Hematopoietic multipotent progenitor cell treated with erythropoietin and hydrocortisone succinate and interleukin-3 and kit ligand, for 8 days (in vitro differentiated cells): Measurements from ENCODE around the gene MRPS25.

Experiments
- DNase-seq: peaks from one replicate; pipeline ENCODE4 v3.0.0-alpha.2; 2015

Gene MRPS25

GRCh38 chr3:15064835-15065549 is at the start of gene MRPS25:
TSS of gene MRPS25 (minus strand) at chr3:15065315. CDS start at chr3:15065194, 121 bp downstream.
- DNase-seq = peak; percentile 92

GRCh38 chr3:15113884-15114283 is 48.8 kb upstream of the MRPS25 start:
- DNase-seq = no peak

DNA sequence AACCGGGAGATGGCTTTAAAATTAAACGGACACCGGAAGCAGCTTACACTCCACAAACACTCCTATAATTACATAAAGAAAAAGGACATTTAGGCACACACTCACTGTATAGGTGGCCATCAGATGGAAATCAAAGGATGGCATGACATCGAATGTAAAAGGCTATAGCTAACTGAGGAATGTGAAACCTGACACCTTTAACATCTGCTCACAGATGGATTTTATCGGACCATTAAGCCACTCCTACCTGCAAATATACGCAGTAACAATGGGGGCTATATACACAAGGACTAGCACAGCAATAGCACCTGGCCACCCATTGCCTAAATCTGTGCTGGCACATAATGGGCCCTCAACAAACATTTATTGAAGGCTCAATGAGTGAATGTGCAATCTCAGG is 48.4 kb upstream of the MRPS25 start:
- DNase-seq = no peak

- DNase-seq = no peak
These were observed 46.9 kb upstream of the MRPS25 start for GRCh38 chr3:15112011-15112410.

DNA sequence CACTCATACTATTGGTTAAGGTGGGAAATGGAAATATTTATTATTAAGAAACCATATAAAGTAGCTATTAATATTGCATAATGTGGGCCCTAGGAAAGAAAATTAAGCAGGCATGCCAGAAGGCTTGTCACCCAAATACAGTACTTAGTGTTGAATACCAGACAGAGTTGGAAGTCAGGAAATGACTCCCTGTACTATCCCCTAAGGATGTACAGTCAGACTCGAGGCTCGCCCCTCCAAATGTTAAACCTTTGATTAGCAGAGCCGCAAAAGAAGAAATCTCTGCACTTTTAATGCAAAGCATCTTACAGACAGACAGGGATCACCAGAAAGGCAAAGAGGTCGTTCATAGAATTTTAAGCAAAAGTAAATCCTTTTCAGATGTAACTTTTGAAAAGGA is 45.1 kb upstream of the MRPS25 start:
- DNase-seq = no peak

DNA sequence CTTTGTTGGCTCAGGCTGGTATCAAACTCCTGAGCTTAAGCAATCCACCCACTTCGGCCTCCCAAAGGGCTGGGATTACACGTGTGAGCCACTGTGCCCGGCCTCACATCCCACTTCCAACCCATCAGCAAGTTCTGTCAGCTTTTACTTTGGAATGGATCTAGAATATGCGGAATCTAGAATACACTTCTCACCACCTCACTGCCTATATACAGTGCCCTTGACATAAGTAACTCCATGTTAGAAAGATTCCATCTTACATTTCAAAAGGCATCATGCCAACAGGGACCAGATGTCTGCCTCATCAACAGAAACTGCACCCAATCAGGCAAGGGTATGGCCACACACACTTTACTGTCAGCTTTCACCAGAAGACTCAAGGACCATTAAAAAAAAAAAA is 43.8 kb upstream of the MRPS25 start:
- DNase-seq = no peak

DNA sequence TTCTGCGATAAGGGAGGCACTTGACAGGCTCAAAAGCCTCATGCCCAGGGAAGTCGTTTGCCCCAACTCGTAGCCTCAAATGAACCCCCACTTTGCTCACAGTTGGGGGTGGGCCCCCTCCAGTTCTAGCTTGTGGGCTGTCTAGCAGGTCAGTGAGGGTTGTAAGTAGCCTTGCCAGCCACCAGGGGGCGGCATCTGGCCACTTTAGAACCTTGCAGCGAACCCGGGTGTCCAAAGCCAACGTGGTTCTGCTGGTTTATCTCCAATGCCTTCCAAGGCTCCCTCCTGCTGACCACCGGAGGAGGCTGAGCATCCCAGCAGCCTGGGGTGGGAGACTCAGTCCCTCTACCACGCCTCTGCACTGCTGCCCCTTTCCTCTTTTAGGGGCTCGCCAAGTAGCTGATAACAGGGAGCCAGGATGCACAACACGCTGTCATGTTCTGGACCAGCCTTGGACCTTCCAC is 43.0 kb upstream of the MRPS25 start:
- peak; percentile 77 for DNase-seq

- no peak for DNase-seq
These were observed 42.2 kb upstream of the MRPS25 start for GRCh38 chr3:15107075-15107947.

GRCh38 chr3:15102836-15103235 is 37.7 kb upstream of the MRPS25 start:
- DNase-seq = no peak

DNA sequence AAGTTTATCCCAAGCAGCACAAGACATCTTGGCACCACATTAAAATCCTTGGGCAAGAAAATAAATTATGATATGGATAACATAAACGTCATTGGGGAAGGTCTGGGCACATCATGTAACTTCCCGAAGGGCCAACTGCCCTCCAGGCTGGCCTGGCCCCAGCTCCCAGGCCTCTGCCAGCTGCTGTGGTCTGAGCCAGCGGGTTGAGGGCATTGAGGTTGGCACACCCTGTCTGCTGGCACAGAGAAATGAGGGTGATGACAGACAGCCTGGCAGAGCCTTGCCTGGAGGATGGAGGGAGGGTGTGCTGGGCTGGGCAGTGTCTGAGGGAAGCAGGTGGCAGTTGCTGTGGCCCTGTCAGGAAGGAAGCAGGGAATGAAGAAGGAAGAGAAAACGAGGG is 37.1 kb upstream of the MRPS25 start:
- peak; percentile 47 for DNase-seq

- no peak for DNase-seq
These were observed 34.4 kb upstream of the MRPS25 start for GRCh38 chr3:15099364-15100098.

DNA sequence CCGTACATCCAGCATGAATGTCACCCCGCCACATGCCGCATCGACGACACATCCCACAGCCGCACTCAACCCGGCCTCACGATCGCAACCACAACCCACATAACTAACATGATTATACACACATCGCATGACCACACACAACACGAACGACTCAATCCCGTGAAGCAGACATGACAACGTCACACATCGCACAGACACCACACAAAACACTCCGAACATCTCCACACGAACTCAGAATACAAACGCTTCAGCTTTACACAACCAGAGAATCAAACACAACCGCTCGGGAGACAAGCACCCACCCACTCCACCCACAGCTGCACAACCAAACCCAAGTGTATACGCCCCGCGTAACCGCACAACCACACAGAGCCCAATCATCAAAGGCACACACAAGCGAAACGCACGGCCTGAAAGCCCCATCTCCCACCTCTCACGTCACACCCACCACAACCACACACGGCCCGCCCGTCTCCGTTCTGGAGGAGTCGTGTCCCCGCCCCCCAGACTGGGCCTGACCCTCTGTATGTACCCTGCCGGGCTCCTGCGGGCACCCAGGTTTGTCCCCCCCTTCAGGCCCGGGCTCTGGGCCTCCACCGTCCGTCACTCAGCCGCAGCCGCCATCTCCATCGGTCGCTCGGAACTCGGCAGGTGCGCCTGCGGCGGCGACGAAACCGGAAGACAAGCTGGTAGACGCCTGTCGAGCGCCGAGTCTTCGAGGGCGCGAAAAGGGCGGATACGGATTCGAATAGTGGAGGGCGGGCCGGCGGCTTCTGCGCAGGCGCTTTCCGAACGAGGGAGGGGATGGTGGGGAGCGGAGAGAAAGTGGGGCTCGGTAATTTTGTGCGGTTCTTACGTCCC is 33.6 kb upstream of the MRPS25 start, which contains the start of gene RBSN:
Gene RBSN, minus strand, starts transcription at position 646 of the 861 bp plus-strand sequence. CDS start 3,028 bp downstream, outside the sequence.
- DNase-seq = peak; percentile 96

- peak; percentile 35 for DNase-seq
These were observed 32.8 kb upstream of the MRPS25 start for GRCh38 chr3:15097891-15098290.

DNA sequence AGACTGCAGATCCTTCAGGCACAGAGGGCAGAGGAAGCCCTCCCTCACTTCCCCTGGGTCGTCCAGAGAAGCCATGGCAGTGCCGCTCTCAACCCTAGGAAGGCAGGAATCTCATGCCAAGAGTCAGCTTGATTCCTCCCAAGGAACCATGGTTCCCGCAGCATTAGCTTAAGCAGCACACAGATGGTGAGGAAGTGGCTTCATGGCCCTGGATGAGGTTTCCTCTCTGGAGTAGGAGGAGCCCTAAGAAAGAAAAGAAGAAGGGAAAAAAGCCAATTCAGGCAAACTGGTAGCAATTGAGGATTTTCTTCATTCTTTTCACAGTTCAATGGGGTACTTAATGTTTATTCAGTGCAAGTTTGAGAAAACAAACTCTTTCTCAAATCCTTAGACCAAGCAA is 30.9 kb upstream of the MRPS25 start:
- no peak for DNase-seq

DNA sequence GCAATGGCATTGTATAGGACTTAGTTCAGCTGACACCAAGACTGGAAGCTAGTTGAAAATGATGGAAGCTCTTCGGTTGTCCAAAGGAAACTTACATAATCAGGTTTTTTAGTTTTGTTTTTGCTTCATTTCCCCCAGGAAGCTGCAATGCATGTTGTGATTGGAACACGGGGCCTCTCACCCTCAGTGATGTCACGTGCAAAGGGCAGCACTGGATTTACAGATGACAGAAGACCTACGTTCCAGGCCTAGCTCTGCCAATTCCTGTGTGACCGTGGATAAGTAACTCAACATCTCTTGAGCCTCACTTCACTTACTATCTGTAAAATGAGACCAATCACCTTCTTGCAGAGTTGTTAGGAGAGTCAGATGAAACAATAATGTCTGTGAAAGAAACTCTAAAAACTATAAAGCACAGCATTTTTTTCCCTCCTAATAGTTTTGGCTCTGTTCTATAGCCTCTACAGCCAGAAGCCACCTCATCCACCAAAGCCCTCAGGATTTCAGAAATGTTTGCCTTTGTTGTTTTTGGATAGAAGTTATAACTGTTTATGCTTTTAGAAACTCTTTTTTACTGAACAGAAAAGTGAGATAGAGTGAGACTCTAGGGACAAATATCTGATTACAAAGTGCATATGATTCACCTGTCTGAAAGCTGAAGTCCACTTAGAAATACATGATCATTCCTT is 29.2 kb upstream of the MRPS25 start:
- DNase-seq = no peak

DNA sequence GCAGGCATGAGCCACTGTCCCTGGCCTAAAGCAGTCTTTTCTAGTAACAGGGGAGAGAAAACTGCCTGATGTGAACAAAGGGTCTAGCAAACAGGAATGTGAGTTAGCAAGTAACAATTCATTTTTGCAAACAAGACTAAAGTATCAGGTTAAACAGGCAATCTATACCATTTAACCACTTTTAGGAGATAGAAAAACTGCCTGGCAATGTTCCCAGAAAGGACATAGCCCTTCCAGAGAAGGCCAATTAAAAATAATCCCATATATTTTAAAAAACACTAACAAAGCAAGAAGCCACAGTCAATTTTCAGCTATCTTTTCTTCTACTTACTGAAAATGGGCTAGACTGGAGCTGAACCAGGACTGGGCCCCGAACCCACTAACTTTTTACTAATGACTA is 27.6 kb upstream of the MRPS25 start:
- peak; percentile 59 for DNase-seq

DNA sequence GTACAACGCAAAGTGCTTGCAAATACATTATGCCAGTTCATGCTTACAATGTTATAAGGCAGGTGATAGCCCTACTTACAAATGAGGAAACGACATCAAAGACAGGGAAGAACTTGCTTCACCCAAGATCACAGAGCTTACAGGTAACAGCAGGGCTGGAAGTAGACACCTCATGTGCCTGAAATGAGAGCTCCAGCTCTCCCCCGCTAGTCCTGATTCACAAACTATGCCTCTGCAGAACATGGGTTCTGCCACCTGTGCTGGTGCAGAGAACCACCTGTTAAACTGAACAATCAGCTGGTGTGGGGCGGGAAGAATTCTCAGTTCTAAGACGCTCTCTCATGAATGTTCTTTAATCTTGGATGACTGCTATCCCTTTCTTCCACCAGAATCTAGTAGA is 26.5 kb upstream of the MRPS25 start:
- DNase-seq = no peak

GRCh38 chr3:15089201-15089600 is 24.1 kb upstream of the MRPS25 start:
- DNase-seq = no peak

DNA sequence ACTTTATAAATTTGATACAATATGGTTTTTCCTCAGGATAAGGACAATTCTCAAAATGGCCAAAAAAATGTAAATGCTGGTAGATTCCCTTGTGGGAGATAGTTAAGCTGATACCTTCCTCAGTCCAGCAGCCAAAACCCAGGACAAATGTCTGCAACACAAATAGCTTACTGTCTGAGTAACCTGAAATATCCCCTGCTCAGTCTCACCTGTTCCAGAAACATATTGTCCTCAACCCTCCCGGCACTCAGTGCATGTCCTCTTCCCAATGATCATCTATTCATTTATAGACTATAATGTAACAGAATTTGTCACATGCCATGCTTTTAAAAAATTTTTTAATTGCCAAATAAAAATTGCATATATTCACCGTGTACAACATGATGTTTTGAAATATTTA is 21.6 kb upstream of the MRPS25 start:
- DNase-seq = no peak

DNA sequence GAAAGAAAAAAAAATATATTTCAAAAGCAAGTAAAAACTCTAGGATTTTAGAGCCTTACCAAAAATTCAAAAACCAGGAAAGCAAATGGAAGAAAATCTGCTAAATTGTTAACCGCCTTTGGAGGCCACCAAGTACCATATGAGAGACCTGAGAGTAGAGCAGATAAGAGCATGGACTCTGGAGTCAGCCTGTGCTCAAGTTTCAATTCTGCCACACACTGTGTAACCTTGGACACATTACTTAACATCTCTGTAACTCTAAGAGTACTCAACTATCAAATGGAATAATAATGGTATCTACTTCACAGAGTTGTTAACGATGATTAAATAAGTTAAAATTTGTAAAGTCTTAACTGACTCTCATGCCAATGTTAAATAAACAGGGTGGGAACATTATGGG is 21.1 kb upstream of the MRPS25 start:
- DNase-seq = no peak

- DNase-seq = no peak
These were observed 18.1 kb upstream of the MRPS25 start for GRCh38 chr3:15083252-15083651.
